ENCODE data around the gene LCA5.

GRCh38 chr6:79543411-79543810 lies 6.2 kb upstream of the LCA5 start:
- TF ChIP-seq, protein P1, sequence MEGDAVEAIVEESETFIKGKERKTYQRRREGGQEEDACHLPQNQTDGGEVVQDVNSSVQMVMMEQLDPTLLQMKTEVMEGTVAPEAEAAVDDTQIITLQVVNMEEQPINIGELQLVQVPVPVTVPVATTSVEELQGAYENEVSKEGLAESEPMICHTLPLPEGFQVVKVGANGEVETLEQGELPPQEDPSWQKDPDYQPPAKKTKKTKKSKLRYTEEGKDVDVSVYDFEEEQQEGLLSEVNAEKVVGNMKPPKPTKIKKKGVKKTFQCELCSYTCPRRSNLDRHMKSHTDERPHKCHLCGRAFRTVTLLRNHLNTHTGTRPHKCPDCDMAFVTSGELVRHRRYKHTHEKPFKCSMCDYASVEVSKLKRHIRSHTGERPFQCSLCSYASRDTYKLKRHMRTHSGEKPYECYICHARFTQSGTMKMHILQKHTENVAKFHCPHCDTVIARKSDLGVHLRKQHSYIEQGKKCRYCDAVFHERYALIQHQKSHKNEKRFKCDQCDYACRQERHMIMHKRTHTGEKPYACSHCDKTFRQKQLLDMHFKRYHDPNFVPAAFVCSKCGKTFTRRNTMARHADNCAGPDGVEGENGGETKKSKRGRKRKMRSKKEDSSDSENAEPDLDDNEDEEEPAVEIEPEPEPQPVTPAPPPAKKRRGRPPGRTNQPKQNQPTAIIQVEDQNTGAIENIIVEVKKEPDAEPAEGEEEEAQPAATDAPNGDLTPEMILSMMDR (IDR thresholded peaks at IDR 0.05): no peak
- no peak for TF ChIP-seq POLR2A (IDR thresholded peaks at IDR 0.05)

Measured in testis (tissue), 2 donors.